Loucy (cell line): ENCODE measurements around the gene KCNQ5.

ENCODE experiments used
- CTCF ChIP-seq: fragments of 200-600 bp; sonication (generic); conservative IDR thresholded peaks from 2 replicates; pipeline ENCODE4 v1.5.1; 2014; ENCODE audit warnings: mild to moderate bottlenecking, antibody characterized with exemption, low read length
- EZH2phosphoT487 ChIP-seq: fragments of 200-600 bp; IDR thresholded peaks from 2 replicates; pipeline ENCODE4 v1.6.1; 2018; ENCODE audit warnings: antibody characterized with exemption, mild to moderate bottlenecking, moderate library complexity, borderline replicate concordance

GRCh38 chr6:73041051-73041450 is 419.2 kb downstream of the KCNQ5 start:
- TF ChIP-seq CTCF (no peak), EZH2phosphoT487 (no peak)
